C4-2B (cell line): ENCODE results near the gene ALDH1L1.

Source experiments
- CTCF ChIP-seq: fragments of 450-650 bp; conservative IDR thresholded peaks from 2 replicates; pipeline ENCODE4 v1.5.1; 2017; ENCODE audit warnings: mild to moderate bottlenecking
- ZFX ChIP-seq: fragments of 450-650 bp; IDR thresholded peaks from 2 replicates; pipeline ENCODE4 v1.6.1; 2017

GRCh38 chr3:126057936-126058335 lies 122.5 kb downstream of the ALDH1L1 start:
- TF ChIP-seq CTCF (no peak), ZFX (no peak)
